RPMI8226 (cell line): ENCODE data around the gene UBE2J2.

ENCODE experiments used
- DNase-seq: peaks from one replicate; pipeline ENCODE4 v3.0.0-alpha.2; 2015

Gene UBE2J2

GRCh38 chr1:1295154-1295923, 21.7 kb upstream of the UBE2J2 start:
- no peak for DNase-seq

DNA sequence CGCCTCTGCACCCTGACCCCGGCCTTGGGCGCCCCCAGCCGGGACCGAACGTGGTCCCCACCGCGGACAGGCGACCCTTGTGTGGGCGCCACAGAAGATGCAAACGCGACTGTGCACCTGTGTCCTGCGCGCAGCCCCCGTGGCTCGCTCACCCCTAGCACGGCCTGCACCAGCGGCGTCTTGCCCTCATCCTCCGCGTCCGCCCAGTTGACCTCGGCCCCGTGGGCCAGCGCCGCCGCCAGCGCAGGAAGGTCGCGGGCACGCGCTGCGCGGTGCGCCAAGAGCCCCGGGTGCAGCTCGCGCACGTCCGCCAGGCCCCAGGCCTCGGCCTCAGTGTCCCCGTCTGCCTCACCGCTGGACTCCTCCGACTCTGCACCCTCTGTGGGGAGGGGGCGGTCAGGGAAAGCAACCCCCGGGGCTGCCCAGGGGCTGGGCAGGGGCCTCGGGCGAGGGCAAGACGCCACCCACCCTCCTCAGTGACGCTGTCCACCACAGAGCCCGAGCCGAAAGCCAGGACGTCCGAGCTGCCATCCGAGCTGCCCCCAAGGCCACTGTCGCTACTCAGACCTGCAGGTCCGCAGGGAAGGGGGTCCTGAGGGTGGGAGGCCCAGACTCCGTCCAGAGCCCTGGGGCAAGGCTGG, 20.7 kb upstream of the UBE2J2 start:
- DNase-seq, result no peak

GRCh38 chr1:1293263-1294249, 19.9 kb upstream of the UBE2J2 start:
- DNase-seq, result no peak

DNA sequence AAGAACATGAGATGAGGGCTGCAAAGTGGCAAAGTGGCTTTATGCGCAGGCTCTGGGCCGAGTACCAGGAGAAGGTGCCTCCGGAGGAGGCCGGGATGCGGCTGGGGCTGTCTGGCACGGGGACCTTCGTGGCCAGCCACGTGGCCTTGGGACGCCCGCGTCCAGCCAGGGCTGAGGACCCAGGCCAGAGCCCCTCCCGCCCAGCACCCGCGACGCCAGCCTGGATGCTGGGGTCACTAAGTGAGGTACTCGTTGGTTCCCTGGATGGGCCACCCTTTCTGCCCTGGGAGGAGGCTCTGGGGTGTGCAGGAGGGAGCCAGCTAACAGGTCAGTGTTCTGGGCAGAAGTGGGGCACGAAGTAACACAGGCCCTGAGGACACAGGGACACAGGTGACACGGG, 19.2 kb upstream of the UBE2J2 start:
- no peak for DNase-seq

GRCh38 chr1:1292442-1292779, 18.8 kb upstream of the UBE2J2 start:
- DNase-seq, result no peak

- peak; percentile 95 for DNase-seq
Observed at GRCh38 chr1:1291548-1292441, 18.1 kb upstream of the UBE2J2 start.

DNA sequence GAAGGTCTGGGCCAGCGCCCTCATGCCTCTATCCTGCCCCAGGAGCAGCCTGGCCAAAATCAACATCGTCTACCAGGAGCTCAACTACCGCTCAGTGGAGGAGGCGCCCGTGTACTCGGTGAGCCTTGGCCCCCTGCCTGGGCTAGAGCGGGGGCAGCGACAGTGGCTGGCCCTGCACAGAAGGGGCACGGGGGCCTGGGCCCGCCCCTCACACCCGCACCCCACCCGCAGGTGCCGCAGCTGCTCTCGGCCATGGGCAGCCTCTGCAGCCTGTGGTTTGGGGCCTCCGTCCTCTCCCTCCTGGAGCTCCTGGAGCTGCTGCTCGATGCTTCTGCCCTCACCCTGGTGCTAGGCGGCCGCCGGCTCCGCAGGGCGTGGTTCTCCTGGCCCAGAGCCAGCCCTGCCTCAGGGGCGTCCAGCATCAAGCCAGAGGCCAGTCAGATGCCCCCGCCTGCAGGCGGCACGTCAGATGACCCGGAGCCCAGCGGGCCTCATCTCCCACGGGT, 17.4 kb upstream of the UBE2J2 start:
- peak; percentile 83 for DNase-seq

DNA sequence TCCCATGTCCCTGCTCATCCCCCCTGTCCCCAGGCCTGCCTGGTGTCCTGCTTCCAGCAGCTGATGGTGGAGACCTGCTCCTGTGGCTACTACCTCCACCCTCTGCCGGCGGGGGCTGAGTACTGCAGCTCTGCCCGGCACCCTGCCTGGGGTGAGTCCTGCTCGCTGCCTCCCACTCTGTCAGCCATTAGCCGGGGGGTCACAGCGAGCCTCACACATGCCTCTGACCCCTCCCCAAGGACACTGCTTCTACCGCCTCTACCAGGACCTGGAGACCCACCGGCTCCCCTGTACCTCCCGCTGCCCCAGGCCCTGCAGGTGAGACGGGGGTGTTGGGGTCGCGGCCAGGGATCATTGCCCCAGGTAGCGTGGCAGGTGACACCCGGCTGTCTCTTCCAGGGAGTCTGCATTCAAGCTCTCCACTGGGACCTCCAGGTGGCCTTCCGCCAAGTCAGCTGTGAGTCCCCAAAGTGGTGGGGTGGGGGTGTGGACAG, 16.6 kb upstream of the UBE2J2 start:
- DNase-seq, result peak; percentile 84

GRCh38 chr1:1287288-1288110, 13.8 kb upstream of the UBE2J2 start:
- DNase-seq, result no peak

DNA sequence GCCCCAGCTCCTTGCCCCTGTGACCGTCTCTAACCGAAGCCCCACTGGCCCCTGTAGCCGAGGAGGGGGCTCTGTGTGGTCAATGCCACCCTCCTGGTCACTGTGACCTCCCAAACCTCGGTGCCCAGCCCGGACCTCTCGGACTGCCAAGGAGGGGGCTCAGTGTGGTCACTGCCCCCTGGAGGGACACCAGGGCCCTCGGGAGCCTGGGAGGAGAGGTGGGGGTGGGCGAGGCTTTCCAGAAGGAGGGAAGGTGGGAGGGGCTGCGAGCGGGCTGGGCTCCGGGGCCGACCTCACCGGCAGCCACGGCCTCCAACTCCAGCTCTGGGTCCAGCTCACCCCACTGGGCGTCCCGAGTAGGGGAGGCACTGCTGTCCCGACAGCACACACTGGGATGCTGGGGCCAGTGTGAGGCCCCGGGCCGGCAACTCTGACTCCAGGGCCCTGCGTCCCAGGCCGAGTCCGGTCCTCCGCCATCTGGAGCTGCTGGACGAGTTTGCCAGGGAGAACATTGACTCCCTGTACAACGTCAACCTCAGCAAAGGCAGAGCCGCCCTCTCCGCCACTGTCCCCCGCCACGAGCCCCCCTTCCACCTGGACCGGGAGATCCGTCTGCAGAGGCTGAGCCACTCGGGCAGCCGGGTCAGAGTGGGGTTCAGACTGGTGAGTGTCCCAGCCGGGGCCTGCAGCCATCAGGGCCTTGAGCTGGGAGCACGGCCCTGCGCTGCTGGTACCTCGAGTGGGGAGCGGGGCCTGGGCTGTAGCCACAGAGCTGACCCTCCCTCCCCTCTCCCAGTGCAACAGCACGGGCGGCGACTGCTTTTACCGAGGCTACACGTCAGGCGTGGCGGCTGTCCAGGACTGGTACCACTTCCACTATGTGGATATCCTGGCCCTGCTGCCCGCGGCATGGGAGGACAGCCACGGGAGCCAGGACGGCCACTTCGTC, 12.9 kb upstream of the UBE2J2 start:
- DNase-seq, result no peak

GRCh38 chr1:1285611-1286311, 12.1 kb upstream of the UBE2J2 start:
- DNase-seq, result no peak

GRCh38 chr1:1285102-1285571, 11.5 kb upstream of the UBE2J2 start:
- DNase-seq, result no peak

GRCh38 chr1:1284221-1285101, 10.8 kb upstream of the UBE2J2 start:
- DNase-seq, result no peak

- DNase-seq, result peak; percentile 54
Observed at GRCh38 chr1:1283821-1284220, 10.2 kb upstream of the UBE2J2 start.

DNA sequence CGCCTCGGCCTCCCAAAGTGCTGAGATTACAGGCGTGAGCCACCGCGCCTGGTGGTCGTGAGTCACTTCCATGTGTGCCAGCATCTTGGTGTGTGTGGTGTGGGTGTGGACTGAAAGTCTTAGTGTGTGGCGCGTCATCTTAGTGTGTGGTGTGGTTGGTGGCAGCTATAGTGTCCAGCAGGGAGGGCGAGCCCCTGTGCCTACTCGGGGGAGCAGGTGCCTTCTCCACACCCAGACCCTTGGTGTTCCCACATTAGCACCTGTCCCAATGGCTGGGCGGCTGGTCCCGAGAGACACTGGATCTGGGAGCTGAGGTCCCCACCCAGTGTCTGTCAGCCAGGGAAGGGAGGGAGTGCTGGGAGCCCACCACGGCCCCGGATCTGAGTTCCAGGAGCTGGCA, 9.3 kb upstream of the UBE2J2 start:
- no peak for DNase-seq

DNA sequence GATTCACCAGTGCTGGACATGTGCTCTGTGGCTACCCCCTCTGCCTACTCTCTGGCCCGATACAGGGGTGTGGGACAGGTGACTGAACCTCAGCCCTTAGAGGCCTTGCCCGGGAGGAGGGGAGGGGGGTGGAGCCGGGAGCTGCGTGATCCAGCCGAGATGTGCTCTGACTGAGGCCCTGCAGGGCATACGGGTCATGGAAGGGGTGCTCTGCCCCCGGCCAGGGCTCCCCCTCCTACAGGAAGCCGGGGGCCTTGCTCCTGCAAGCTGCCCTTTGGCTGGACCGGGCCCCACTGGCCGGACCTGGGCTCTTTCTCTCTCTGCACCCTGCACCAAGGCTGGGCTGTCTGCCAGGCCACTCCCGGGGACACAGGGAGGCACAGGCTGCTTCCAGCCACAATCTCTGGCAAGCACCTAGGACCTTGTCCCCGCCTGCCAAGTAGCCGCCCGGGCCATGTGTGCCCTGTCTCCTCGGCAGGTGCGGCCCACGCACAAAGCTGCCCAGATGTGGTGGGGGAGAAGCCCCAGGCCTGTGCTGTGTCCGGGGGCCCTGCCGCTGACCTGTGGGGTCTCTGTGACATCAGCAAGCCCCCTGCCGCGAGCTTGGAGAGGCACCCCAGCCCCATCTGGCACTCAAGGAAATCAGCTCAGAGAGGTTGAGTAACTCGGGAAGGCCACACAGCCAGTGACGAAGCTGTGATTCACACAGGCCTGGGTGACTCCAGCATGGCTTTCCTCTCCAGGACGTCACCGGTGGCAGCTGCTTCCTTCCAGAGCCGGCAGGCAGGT, 8.1 kb upstream of the UBE2J2 start:
- peak; percentile 70 for DNase-seq

DNA sequence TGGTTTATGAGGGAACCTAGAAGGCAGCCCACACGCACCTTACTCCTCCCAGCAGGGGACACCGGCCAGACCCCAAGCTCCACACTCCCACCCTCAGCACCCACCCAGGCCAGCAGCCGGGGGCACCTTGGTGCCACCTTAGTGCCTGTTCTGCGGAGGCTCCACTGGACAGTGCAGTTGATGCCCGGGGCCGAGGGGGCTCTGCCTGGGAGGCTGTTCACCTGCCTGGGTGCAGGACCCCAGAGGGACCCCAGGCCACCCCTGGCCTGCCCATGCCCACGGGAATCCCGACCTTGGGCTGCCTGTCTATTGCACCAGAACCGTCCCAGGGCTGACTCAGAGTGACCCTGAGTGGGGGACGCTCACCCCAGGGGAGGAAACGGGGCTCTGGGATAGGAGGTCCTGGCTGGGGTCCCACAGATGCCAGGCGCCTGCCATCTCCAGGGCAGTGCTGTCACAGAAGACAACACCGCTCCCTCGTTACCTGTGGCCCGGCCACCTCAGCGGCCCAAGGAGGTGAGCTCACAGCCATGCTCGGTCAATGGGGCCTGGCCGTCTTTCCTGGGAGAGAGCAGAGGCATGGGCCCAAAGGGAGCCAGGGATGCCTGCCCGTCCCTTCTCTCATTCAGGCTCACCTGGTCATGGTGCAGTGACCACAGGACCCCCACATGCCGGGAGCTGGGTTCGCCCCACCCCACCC, 7.3 kb upstream of the UBE2J2 start:
- DNase-seq, result no peak
